ENCODE results near the gene SLC22A9.

DNA sequence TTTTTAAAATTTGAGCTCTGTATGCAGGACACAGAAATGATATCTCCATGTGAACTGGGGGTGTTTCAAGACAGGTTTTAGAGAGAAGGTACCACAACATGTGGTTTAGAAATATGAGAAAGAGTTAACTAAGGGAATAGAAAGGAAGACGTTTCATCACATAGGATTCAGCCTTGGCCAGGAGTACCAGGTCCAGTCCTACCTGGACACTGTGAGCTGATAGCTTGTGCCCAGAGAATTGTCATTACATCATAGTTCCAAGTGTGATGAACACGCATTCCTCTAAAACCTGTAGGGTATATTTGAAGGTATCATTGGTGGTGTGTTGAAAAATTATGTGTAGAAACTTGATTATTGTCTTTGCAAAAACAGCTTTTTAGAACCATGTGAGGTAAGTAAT, 1.8 kb downstream of the SLC22A9 start:
- TF ChIP-seq RAD21 (IDR thresholded peaks at IDR 0.05; ENCODE audit: low read length) (no peak), SMC3 (IDR thresholded peaks at IDR 0.05; ENCODE audit: low read depth, low read length) (no peak), FOS (IDR thresholded peaks at IDR 0.05; ENCODE audit: low read depth, low read length) (no peak), MXI1 (IDR thresholded peaks at IDR 0.05; ENCODE audit: borderline replicate concordance, low read depth, low read length) (no peak), POLR2A (IDR thresholded peaks at IDR 0.05; ENCODE audit: low read depth, low read length) (no peak)
- TF ChIP-seq, protein P1, sequence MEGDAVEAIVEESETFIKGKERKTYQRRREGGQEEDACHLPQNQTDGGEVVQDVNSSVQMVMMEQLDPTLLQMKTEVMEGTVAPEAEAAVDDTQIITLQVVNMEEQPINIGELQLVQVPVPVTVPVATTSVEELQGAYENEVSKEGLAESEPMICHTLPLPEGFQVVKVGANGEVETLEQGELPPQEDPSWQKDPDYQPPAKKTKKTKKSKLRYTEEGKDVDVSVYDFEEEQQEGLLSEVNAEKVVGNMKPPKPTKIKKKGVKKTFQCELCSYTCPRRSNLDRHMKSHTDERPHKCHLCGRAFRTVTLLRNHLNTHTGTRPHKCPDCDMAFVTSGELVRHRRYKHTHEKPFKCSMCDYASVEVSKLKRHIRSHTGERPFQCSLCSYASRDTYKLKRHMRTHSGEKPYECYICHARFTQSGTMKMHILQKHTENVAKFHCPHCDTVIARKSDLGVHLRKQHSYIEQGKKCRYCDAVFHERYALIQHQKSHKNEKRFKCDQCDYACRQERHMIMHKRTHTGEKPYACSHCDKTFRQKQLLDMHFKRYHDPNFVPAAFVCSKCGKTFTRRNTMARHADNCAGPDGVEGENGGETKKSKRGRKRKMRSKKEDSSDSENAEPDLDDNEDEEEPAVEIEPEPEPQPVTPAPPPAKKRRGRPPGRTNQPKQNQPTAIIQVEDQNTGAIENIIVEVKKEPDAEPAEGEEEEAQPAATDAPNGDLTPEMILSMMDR (conservative IDR thresholded peaks at IDR 0.05; ENCODE audit: low read depth, low read length), result no peak
